ENCODE measurements around the gene CACNG3. TPM values are rescaled to one million over a fixed set of nuclear protein-coding genes. Genes with fewer than 3 reads are reported as not detected.

The CACNG3 gene
- total RNA-seq (not detected), polyA plus RNA-seq (not detected)

- POLR2A ChIA-PET (ENCODE audit: partially characterized antibody): no interaction called here
- Mint-ChIP-seq H3K27me3 (peaks cover 50 to 52% of the 10 kb centered on the region in 2 donors), H3K36me3 (no peaks in the 10 kb centered on the region), H3K9me3 (peaks cover 0 to 2% (median 0%) of the 10 kb centered on the region in 8 donors), H3K27ac (peak within 1 kb of the TSS in 1 of 7 donors; percentile 75), H3K4me3 (no peak within 1 kb of the TSS), H3K4me1 (peaks cover 0 to 7% (median 4%) of the 10 kb centered on the region in 4 donors)
- Histone ChIP-seq H3K4me3 (ENCODE audit: low read length in 2 of 2) (no peak within 1 kb of the TSS), H3K36me3 (ENCODE audit: insufficient read depth, low read length) (no peaks in the 10 kb centered on the region), H3K27me3 (ENCODE audit: insufficient read depth, low read length) (peaks cover 21% of the 10 kb centered on the region), H3K4me1 (ENCODE audit: insufficient read depth, low read length) (no peaks in the 10 kb centered on the region), H3K27ac (ENCODE audit: low read depth, low read length) (no peak within 1 kb of the TSS), H3K9me3 (ENCODE audit: control insufficient read depth in 1 of 2, low read length in 2 of 2) (no peaks in the 10 kb centered on the region)
- CTCF ChIA-PET (ENCODE audit: partially characterized antibody): interaction anchor here (1.1 to 5.4 kb wide), 5 partner anchors 10 to 455 kb away, joined by 3 to 58 read pairs (median 5); no protein-coding TSS in a partner anchor
- peak; percentile 24 to 47 (median 39) for DNase-seq
- intact Hi-C loops (cut with micrococcal nuclease): no loop called here
Measured at GRCh38 chr16:24255456-24256371, at the start of gene CACNG3. TSS of gene CACNG3 (plus strand) at chr16:24256335. CDS start at chr16:24256755, 420 bp downstream.

- Histone ChIP-seq H3K4me1 (ENCODE audit: insufficient read depth, low read length) (no peaks in the 10 kb centered on the region), H3K4me3 (ENCODE audit: low read length in 2 of 2) (no peak overlapping the region), H3K36me3 (ENCODE audit: insufficient read depth, low read length) (peaks cover 21% of the 10 kb centered on the region), H3K9me3 (ENCODE audit: control insufficient read depth in 1 of 2, low read length in 2 of 2) (no peaks in the 10 kb centered on the region), H3K27ac (ENCODE audit: low read depth, low read length) (no peak overlapping the region), H3K27me3 (ENCODE audit: insufficient read depth, low read length) (no peaks in the 10 kb centered on the region)
- Mint-ChIP-seq H3K4me1 (peaks cover 0 to 4% (median 0%) of the 10 kb centered on the region in 4 donors), H3K27me3 (no peaks in the 10 kb centered on the region), H3K36me3 (peaks cover 72 to 75% of the 10 kb centered on the region in 2 donors), H3K27ac (peak overlapping the region in 2 of 7 donors; percentile 75 to 76), H3K4me3 (no peak overlapping the region), H3K9me3 (no peaks in the 10 kb centered on the region)
- CTCF ChIA-PET (ENCODE audit: partially characterized antibody): no interaction called here
- no peak for DNase-seq
- intact Hi-C loops (cut with micrococcal nuclease): no loop called here
- POLR2A ChIA-PET (ENCODE audit: partially characterized antibody): no interaction called here
Measured at GRCh38 chr16:24206926-24207325, 49.2 kb upstream of the CACNG3 start.

GRCh38 chr16:24208710-24209109 is 47.4 kb upstream of the CACNG3 start:
- no peak for DNase-seq
- H3K4me3 ChIP-seq (ENCODE audit: low read length in 2 of 2): no peak overlapping the region
- intact Hi-C loops (cut with micrococcal nuclease): no loop called here
- peaks cover 26% of the 10 kb centered on the region for H3K36me3 ChIP-seq (ENCODE audit: insufficient read depth, low read length)
- H3K27me3 ChIP-seq (ENCODE audit: insufficient read depth, low read length): no peaks in the 10 kb centered on the region
- no peak overlapping the region for H3K27ac ChIP-seq (ENCODE audit: low read depth, low read length)
- Mint-ChIP-seq H3K4me3 (no peak overlapping the region), H3K9me3 (no peaks in the 10 kb centered on the region), H3K4me1 (peaks cover 0 to 3% (median 0%) of the 10 kb centered on the region in 4 donors), H3K36me3 (peaks cover 66 to 71% of the 10 kb centered on the region in 2 donors), H3K27me3 (no peaks in the 10 kb centered on the region), H3K27ac (no peak overlapping the region)
- ChIA-PET POLR2A (ENCODE audit: partially characterized antibody) (no interaction called here), CTCF (ENCODE audit: partially characterized antibody) (no interaction called here)
- no peaks in the 10 kb centered on the region for H3K9me3 ChIP-seq (ENCODE audit: control insufficient read depth in 1 of 2, low read length in 2 of 2)
- H3K4me1 ChIP-seq (ENCODE audit: insufficient read depth, low read length): no peaks in the 10 kb centered on the region

GRCh38 chr16:24214992-24215391 is 41.1 kb upstream of the CACNG3 start:
- H3K27me3 ChIP-seq (ENCODE audit: insufficient read depth, low read length): no peaks in the 10 kb centered on the region
- H3K36me3 Mint-ChIP-seq: peaks cover 68 to 70% of the 10 kb centered on the region in 2 donors
- no peak overlapping the region for H3K4me3 Mint-ChIP-seq
- H3K27ac Mint-ChIP-seq: no peak overlapping the region
- ChIA-PET CTCF (ENCODE audit: partially characterized antibody) (no interaction called here), POLR2A (ENCODE audit: partially characterized antibody) (no interaction called here)
- H3K9me3 Mint-ChIP-seq: peaks cover 0 to 8% (median 0%) of the 10 kb centered on the region in 8 donors
- intact Hi-C loops (cut with micrococcal nuclease): no loop called here
- no peaks in the 10 kb centered on the region for H3K27me3 Mint-ChIP-seq
- H3K4me1 ChIP-seq (ENCODE audit: insufficient read depth, low read length): no peaks in the 10 kb centered on the region
- H3K4me3 ChIP-seq (ENCODE audit: low read length in 2 of 2): no peak overlapping the region
- peaks cover 11% of the 10 kb centered on the region for H3K36me3 ChIP-seq (ENCODE audit: insufficient read depth, low read length)
- no peaks in the 10 kb centered on the region for H3K9me3 ChIP-seq (ENCODE audit: control insufficient read depth in 1 of 2, low read length in 2 of 2)
- H3K27ac ChIP-seq (ENCODE audit: low read depth, low read length): no peak overlapping the region
- peaks cover 0 to 3% (median 0%) of the 10 kb centered on the region in 4 donors for H3K4me1 Mint-ChIP-seq
- no peak for DNase-seq

GRCh38 chr16:24216961-24217360 is 39.2 kb upstream of the CACNG3 start:
- Mint-ChIP-seq H3K9me3 (peaks cover 0 to 11% (median 8%) of the 10 kb centered on the region in 8 donors), H3K36me3 (peaks cover 56 to 81% of the 10 kb centered on the region in 2 donors), H3K4me3 (no peak overlapping the region), H3K27ac (no peak overlapping the region), H3K4me1 (peaks cover 0 to 1% (median 0%) of the 10 kb centered on the region in 4 donors), H3K27me3 (no peaks in the 10 kb centered on the region)
- ChIA-PET POLR2A (ENCODE audit: partially characterized antibody) (no interaction called here), CTCF (ENCODE audit: partially characterized antibody) (no interaction called here)
- no peaks in the 10 kb centered on the region for H3K9me3 ChIP-seq (ENCODE audit: control insufficient read depth in 1 of 2, low read length in 2 of 2)
- H3K36me3 ChIP-seq (ENCODE audit: insufficient read depth, low read length): peaks cover 11% of the 10 kb centered on the region
- H3K27me3 ChIP-seq (ENCODE audit: insufficient read depth, low read length): no peaks in the 10 kb centered on the region
- no peak overlapping the region for H3K4me3 ChIP-seq (ENCODE audit: low read length in 2 of 2)
- DNase-seq: no peak
- no peaks in the 10 kb centered on the region for H3K4me1 ChIP-seq (ENCODE audit: insufficient read depth, low read length)
- intact Hi-C loops (cut with micrococcal nuclease): no loop called here
- no peak overlapping the region for H3K27ac ChIP-seq (ENCODE audit: low read depth, low read length)

GRCh38 chr16:24217461-24217860 is 38.7 kb upstream of the CACNG3 start:
- intact Hi-C loops (cut with micrococcal nuclease): no loop called here
- POLR2A ChIA-PET (ENCODE audit: partially characterized antibody): no interaction called here

GRCh38 chr16:24218299-24218698 is 37.8 kb upstream of the CACNG3 start:
- H3K36me3 ChIP-seq (ENCODE audit: insufficient read depth, low read length): peaks cover 10% of the 10 kb centered on the region
- no peaks in the 10 kb centered on the region for H3K4me1 ChIP-seq (ENCODE audit: insufficient read depth, low read length)
- no peak overlapping the region for H3K4me3 ChIP-seq (ENCODE audit: low read length in 2 of 2)
- H3K27ac Mint-ChIP-seq: no peak overlapping the region
- DNase-seq: no peak
- ChIA-PET CTCF (ENCODE audit: partially characterized antibody) (no interaction called here), POLR2A (ENCODE audit: partially characterized antibody) (no interaction called here)
- H3K27me3 Mint-ChIP-seq: no peaks in the 10 kb centered on the region
- H3K27ac ChIP-seq (ENCODE audit: low read depth, low read length): no peak overlapping the region
- no peaks in the 10 kb centered on the region for H3K4me1 Mint-ChIP-seq
- no peaks in the 10 kb centered on the region for H3K27me3 ChIP-seq (ENCODE audit: insufficient read depth, low read length)
- no peaks in the 10 kb centered on the region for H3K9me3 ChIP-seq (ENCODE audit: control insufficient read depth in 1 of 2, low read length in 2 of 2)
- peaks cover 0 to 12% (median 9%) of the 10 kb centered on the region in 8 donors for H3K9me3 Mint-ChIP-seq
- intact Hi-C loops (cut with micrococcal nuclease): no loop called here
- H3K4me3 Mint-ChIP-seq: no peak overlapping the region
- peaks cover 51 to 77% of the 10 kb centered on the region in 2 donors for H3K36me3 Mint-ChIP-seq

More at GRCh38 chr16:24217461-24217860, 38.7 kb upstream of the CACNG3 start:
- DNase-seq: no peak
- H3K9me3 ChIP-seq (ENCODE audit: control insufficient read depth in 1 of 2, low read length in 2 of 2): no peaks in the 10 kb centered on the region
- no peaks in the 10 kb centered on the region for H3K4me1 ChIP-seq (ENCODE audit: insufficient read depth, low read length)
- H3K27ac ChIP-seq (ENCODE audit: low read depth, low read length): no peak overlapping the region
- H3K4me3 ChIP-seq (ENCODE audit: low read length in 2 of 2): no peak overlapping the region
- H3K36me3 Mint-ChIP-seq: peaks cover 57 to 83% of the 10 kb centered on the region in 2 donors
- no peak overlapping the region for H3K4me3 Mint-ChIP-seq
- CTCF ChIA-PET (ENCODE audit: partially characterized antibody): no interaction called here
- H3K36me3 ChIP-seq (ENCODE audit: insufficient read depth, low read length): peaks cover 11% of the 10 kb centered on the region
- H3K27ac Mint-ChIP-seq: no peak overlapping the region
- H3K27me3 Mint-ChIP-seq: no peaks in the 10 kb centered on the region
- H3K27me3 ChIP-seq (ENCODE audit: insufficient read depth, low read length): no peaks in the 10 kb centered on the region
- H3K9me3 Mint-ChIP-seq: peaks cover 0 to 12% (median 9%) of the 10 kb centered on the region in 8 donors
- peaks cover 0 to 1% (median 0%) of the 10 kb centered on the region in 4 donors for H3K4me1 Mint-ChIP-seq
